ENCODE data around the gene EVC2. TPM values are rescaled to one million over a fixed set of nuclear protein-coding genes. Genes with fewer than 3 reads are reported as not detected.

EVC2 gene
- total RNA-seq, 1 donor from 2014 or later: 0.54 TPM

GRCh38 chr4:5638976-5639375 is 69.4 kb downstream of the EVC2 start:
- intact Hi-C loops (cut with micrococcal nuclease): loop anchor here (10.0 kb wide), 1 partner anchor 576 kb away; no protein-coding TSS in a partner anchor
- Mint-ChIP-seq H3K27me3 (ENCODE audit: insufficient read depth) (no peaks in the 10 kb centered on the region), H3K4me1 (ENCODE audit: low read depth) (no peaks in the 10 kb centered on the region), H3K36me3 (ENCODE audit: low read depth) (no peaks in the 10 kb centered on the region), H3K27ac (no peak overlapping the region), H3K4me3 (no peak overlapping the region), H3K9me3 (peaks cover 9% of the 10 kb centered on the region)
- DNase-seq (ENCODE audit: low spot score): no peak

DNA sequence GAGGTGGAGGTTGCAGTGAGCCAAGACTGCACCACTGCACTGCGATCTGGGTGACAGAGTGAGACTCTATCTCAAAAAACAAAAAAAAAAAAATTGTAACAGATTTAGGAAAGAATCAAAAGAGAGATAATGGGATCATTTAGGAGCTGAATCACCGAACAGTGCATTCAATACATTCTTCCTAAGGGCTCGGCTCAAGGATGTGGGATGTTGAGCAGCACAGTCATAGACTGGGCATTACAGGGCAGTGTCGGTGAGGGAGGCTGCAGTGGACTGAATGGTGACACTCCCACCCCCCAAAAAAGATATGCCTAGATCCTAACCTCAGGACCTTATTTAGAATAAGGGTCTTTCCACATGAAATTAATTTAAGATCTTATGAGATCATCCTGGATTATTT is 70.0 kb downstream of the EVC2 start:
- no peaks in the 10 kb centered on the region for H3K36me3 Mint-ChIP-seq (ENCODE audit: low read depth)
- no peak overlapping the region for H3K4me3 Mint-ChIP-seq
- no peak for DNase-seq (ENCODE audit: low spot score)
- intact Hi-C loops (cut with micrococcal nuclease): loop anchor here (10.0 kb wide), 1 partner anchor 576 kb away; no protein-coding TSS in a partner anchor
- H3K27me3 Mint-ChIP-seq (ENCODE audit: insufficient read depth): no peaks in the 10 kb centered on the region
- H3K9me3 Mint-ChIP-seq: peaks cover 9% of the 10 kb centered on the region
- H3K27ac Mint-ChIP-seq: no peak overlapping the region
- no peaks in the 10 kb centered on the region for H3K4me1 Mint-ChIP-seq (ENCODE audit: low read depth)

- no peak for DNase-seq (ENCODE audit: low spot score)
- H3K9me3 Mint-ChIP-seq: peaks cover 9% of the 10 kb centered on the region
- no peaks in the 10 kb centered on the region for H3K27me3 Mint-ChIP-seq (ENCODE audit: insufficient read depth)
- H3K27ac Mint-ChIP-seq: no peak overlapping the region
- H3K4me3 Mint-ChIP-seq: no peak overlapping the region
- intact Hi-C loops (cut with micrococcal nuclease): loop anchor here (10.0 kb wide), 1 partner anchor 578 kb away; no protein-coding TSS in a partner anchor
- no peaks in the 10 kb centered on the region for H3K4me1 Mint-ChIP-seq (ENCODE audit: low read depth)
- H3K36me3 Mint-ChIP-seq (ENCODE audit: low read depth): no peaks in the 10 kb centered on the region
Observed at GRCh38 chr4:5636766-5637670, 71.3 kb downstream of the EVC2 start.

DNA sequence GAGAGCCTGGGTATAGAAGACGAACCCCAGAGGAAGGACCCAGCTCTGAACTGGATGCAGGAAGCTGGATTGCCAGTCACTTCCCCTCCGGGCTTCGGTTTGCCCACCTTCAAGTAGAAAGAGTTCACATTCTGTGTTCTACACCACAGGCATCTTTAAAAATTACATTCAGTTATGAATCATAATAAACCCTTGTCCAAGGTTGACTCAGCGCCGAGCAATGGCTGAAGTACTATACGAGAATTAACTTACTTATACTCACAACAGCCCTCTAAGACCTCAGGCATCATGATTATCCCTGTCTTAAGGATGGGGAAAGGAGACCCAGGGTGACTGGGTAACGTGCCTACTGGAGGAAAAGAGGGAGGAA is 72.5 kb downstream of the EVC2 start:
- intact Hi-C loops (cut with micrococcal nuclease): loop anchor here (10.0 kb wide), 1 partner anchor 579 kb away; no protein-coding TSS in a partner anchor
- H3K27ac Mint-ChIP-seq: no peak overlapping the region
- no peak overlapping the region for H3K4me3 Mint-ChIP-seq
- no peaks in the 10 kb centered on the region for H3K27me3 Mint-ChIP-seq (ENCODE audit: insufficient read depth)
- no peak for DNase-seq (ENCODE audit: low spot score)
- no peaks in the 10 kb centered on the region for H3K36me3 Mint-ChIP-seq (ENCODE audit: low read depth)
- H3K4me1 Mint-ChIP-seq (ENCODE audit: low read depth): no peaks in the 10 kb centered on the region
- peaks cover 7% of the 10 kb centered on the region for H3K9me3 Mint-ChIP-seq

DNA sequence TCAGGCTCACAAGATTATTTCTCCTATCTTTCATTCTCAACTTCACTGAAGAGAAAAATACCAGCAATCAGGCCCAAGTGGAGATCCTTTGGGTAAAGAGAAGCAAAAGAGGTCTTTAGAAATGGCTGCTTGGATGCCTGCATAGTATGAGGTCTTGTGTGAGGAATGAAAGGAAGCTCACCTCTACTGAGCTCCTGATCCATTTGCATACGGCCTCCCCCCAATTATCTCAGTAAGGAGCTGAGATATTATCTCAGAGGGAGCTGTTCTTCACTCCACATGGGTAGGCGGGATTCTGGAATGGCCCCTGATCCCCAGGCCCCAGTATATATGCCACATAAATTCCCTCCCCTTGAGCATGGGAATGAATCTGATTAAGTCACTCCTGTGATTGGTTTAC is 75.8 kb downstream of the EVC2 start:
- no peaks in the 10 kb centered on the region for H3K27me3 Mint-ChIP-seq (ENCODE audit: insufficient read depth)
- no peaks in the 10 kb centered on the region for H3K36me3 Mint-ChIP-seq (ENCODE audit: low read depth)
- intact Hi-C loops (cut with micrococcal nuclease): loop anchor here (10.0 kb wide), 1 partner anchor 582 kb away; no protein-coding TSS in a partner anchor
- H3K4me1 Mint-ChIP-seq (ENCODE audit: low read depth): no peaks in the 10 kb centered on the region
- H3K9me3 Mint-ChIP-seq: no peaks in the 10 kb centered on the region
- no peak overlapping the region for H3K27ac Mint-ChIP-seq
- no peak overlapping the region for H3K4me3 Mint-ChIP-seq
- DNase-seq (ENCODE audit: low spot score): no peak

GRCh38 chr4:5632066-5632440 is 76.3 kb downstream of the EVC2 start:
- Mint-ChIP-seq H3K27me3 (ENCODE audit: insufficient read depth) (no peaks in the 10 kb centered on the region), H3K4me3 (no peak overlapping the region), H3K27ac (no peak overlapping the region), H3K36me3 (ENCODE audit: low read depth) (no peaks in the 10 kb centered on the region), H3K4me1 (ENCODE audit: low read depth) (no peaks in the 10 kb centered on the region), H3K9me3 (no peaks in the 10 kb centered on the region)
- intact Hi-C loops (cut with micrococcal nuclease): loop anchor here (10.0 kb wide), 1 partner anchor 583 kb away; no protein-coding TSS in a partner anchor
- DNase-seq (ENCODE audit: low spot score): no peak

GRCh38 chr4:5631352-5632065 is 76.8 kb downstream of the EVC2 start:
- H3K27me3 Mint-ChIP-seq (ENCODE audit: insufficient read depth): no peaks in the 10 kb centered on the region
- H3K9me3 Mint-ChIP-seq: no peaks in the 10 kb centered on the region
- DNase-seq (ENCODE audit: low spot score): no peak
- intact Hi-C loops (cut with micrococcal nuclease): loop anchor here (10.0 kb wide), 1 partner anchor 583 kb away; no protein-coding TSS in a partner anchor
- no peak overlapping the region for H3K4me3 Mint-ChIP-seq
- H3K27ac Mint-ChIP-seq: no peak overlapping the region
- no peaks in the 10 kb centered on the region for H3K36me3 Mint-ChIP-seq (ENCODE audit: low read depth)
- H3K4me1 Mint-ChIP-seq (ENCODE audit: low read depth): no peaks in the 10 kb centered on the region

- DNase-seq (ENCODE audit: low spot score): no peak
- H3K27ac Mint-ChIP-seq: no peak overlapping the region
- no peak overlapping the region for H3K4me3 Mint-ChIP-seq
- H3K9me3 Mint-ChIP-seq: no peaks in the 10 kb centered on the region
- no peaks in the 10 kb centered on the region for H3K36me3 Mint-ChIP-seq (ENCODE audit: low read depth)
- intact Hi-C loops (cut with micrococcal nuclease): loop anchor here (10.0 kb wide), 1 partner anchor 584 kb away; no protein-coding TSS in a partner anchor
- no peaks in the 10 kb centered on the region for H3K27me3 Mint-ChIP-seq (ENCODE audit: insufficient read depth)
- no peaks in the 10 kb centered on the region for H3K4me1 Mint-ChIP-seq (ENCODE audit: low read depth)
Observed at GRCh38 chr4:5630762-5631161, 77.6 kb downstream of the EVC2 start.

- no peak for DNase-seq (ENCODE audit: low spot score)
- Mint-ChIP-seq H3K27me3 (ENCODE audit: insufficient read depth) (no peaks in the 10 kb centered on the region), H3K36me3 (ENCODE audit: low read depth) (no peaks in the 10 kb centered on the region)
Observed at GRCh38 chr4:5629542-5629941, 78.8 kb downstream of the EVC2 start.

DNA sequence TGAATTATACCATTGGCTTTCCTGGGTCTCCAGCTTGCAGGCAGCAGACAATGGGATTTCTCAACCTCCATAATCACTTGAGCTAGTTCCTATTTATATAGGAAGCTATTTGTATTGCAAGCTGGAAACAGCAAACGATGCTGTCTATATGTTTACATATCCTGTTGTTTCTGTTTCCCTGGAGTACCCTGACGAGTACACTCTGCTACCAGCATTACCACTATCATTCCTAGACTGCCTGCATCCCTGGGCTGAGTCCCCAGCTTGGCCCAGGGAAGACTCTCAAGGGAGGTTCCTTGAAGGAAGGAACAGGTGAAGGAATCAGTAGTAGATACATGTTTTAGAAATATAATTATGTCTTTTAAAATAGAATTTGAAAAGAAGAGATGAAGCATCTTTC is 81.4 kb downstream of the EVC2 start:
- Mint-ChIP-seq H3K4me1 (ENCODE audit: low read depth) (no peaks in the 10 kb centered on the region), H3K27me3 (ENCODE audit: insufficient read depth) (no peaks in the 10 kb centered on the region), H3K4me3 (no peak overlapping the region)

More at GRCh38 chr4:5629542-5629941, 78.8 kb downstream of the EVC2 start:
- no peaks in the 10 kb centered on the region for H3K4me1 Mint-ChIP-seq (ENCODE audit: low read depth)
- no peak overlapping the region for H3K4me3 Mint-ChIP-seq
- intact Hi-C loops (cut with micrococcal nuclease): no loop called here
- H3K27ac Mint-ChIP-seq: no peak overlapping the region
- no peaks in the 10 kb centered on the region for H3K9me3 Mint-ChIP-seq

GRCh38 chr4:5622596-5622995 is 85.8 kb downstream of the EVC2 start:
- no peaks in the 10 kb centered on the region for H3K4me1 Mint-ChIP-seq (ENCODE audit: low read depth)
- intact Hi-C loops (cut with micrococcal nuclease): no loop called here
- H3K36me3 Mint-ChIP-seq (ENCODE audit: low read depth): no peaks in the 10 kb centered on the region
- no peak for DNase-seq (ENCODE audit: low spot score)
- peaks cover 7% of the 10 kb centered on the region for H3K9me3 Mint-ChIP-seq
- H3K27ac Mint-ChIP-seq: no peak overlapping the region
- no peak overlapping the region for H3K4me3 Mint-ChIP-seq
- H3K27me3 Mint-ChIP-seq (ENCODE audit: insufficient read depth): no peaks in the 10 kb centered on the region

More for the DNA sequence above, 81.4 kb downstream of the EVC2 start:
- Mint-ChIP-seq H3K9me3 (peaks cover 7% of the 10 kb centered on the region), H3K27ac (no peak overlapping the region), H3K36me3 (ENCODE audit: low read depth) (no peaks in the 10 kb centered on the region)
- DNase-seq (ENCODE audit: low spot score): no peak
- intact Hi-C loops (cut with micrococcal nuclease): no loop called here

DNA sequence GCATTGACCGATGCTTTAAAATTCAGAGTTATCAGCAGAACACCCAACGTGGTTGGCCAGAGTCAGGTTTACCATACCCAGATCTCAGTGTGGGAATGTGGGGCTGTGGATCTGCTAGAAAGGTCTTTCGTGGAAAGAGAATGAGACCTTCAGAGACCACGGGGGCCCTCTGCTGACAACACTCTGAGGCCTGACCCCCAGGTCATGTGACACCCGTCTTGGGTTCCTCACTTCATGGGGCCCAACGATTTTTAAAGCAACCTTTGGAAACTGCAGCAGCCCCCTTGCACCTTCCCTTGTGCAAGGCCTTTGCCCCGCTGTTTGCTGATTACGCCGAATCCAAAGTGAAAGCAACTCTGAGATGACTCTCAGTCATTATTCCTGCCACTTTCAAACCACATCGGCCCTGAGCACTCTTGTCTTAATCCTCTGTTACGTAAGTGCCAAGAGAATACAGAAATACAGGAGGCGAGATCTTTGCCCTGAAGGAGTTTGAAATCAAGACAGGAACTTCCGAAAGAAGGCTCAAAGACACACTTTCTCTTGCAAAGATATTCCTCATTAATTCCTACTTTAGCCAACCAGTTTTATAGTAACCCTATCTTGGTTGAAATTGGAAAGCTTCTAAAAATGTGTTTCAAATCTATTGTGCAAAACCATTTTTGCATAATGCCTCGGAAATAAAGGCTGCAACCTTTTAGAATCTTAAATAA is 88.3 kb downstream of the EVC2 start:
- H3K27me3 Mint-ChIP-seq (ENCODE audit: insufficient read depth): no peaks in the 10 kb centered on the region
- intact Hi-C loops (cut with micrococcal nuclease): no loop called here
- no peak for DNase-seq (ENCODE audit: low spot score)
- H3K27ac Mint-ChIP-seq: no peak overlapping the region
- no peaks in the 10 kb centered on the region for H3K36me3 Mint-ChIP-seq (ENCODE audit: low read depth)
- H3K9me3 Mint-ChIP-seq: peaks cover 7% of the 10 kb centered on the region
- no peak overlapping the region for H3K4me3 Mint-ChIP-seq
- H3K4me1 Mint-ChIP-seq (ENCODE audit: low read depth): no peaks in the 10 kb centered on the region
